SK-N-SH (cell line): Measurements from ENCODE around the gene KLF15.

Source experiments
- EZH2phosphoT487 ChIP-seq: fragments of 200-600 bp; sonication (generic); IDR thresholded peaks from 2 replicates; pipeline ENCODE4 v1.6.1; 2017; ENCODE audit warnings: low read depth, mixed run types, mild to moderate bottlenecking, antibody characterized with exemption, moderate library complexity, borderline replicate concordance
- NFIC ChIP-seq: IDR thresholded peaks from 2 replicates; pipeline ENCODE4 v1.4.0; 2012; ENCODE audit warnings: borderline replicate concordance
- POLR2AphosphoS5 ChIP-seq: IDR thresholded peaks from 2 replicates; pipeline ENCODE4 v1.6.1; 2012; ENCODE audit warnings: low read depth, low read length
- RCOR1 ChIP-seq: fragments of 150-350 bp; IDR thresholded peaks from 2 replicates; pipeline ENCODE4 v1.6.1; 2017; ENCODE audit warnings: antibody characterized with exemption, low read length
- TEAD4 ChIP-seq: IDR thresholded peaks from 2 replicates; pipeline ENCODE4 v1.4.0; 2012; ENCODE audit warnings: mild to moderate bottlenecking, borderline replicate concordance; ENCODE audit not compliant: insufficient read depth
- YY1 ChIP-seq: IDR thresholded peaks from 2 replicates; pipeline ENCODE4 v1.4.0; 2012; ENCODE audit warnings: low read depth, mild to moderate bottlenecking
- TF ChIP-seq, protein P1 (sequence below): fragments of 200-600 bp; sonication (generic); IDR thresholded peaks from 2 replicates; pipeline ENCODE4 v1.6.1; 2017; ENCODE audit warnings: antibody characterized with exemption, mild to moderate bottlenecking, moderate library complexity
- TF ChIP-seq, protein P2 (sequence below): IDR thresholded peaks from 2 replicates; pipeline ENCODE4 v1.4.0; 2012; ENCODE audit warnings: low read depth, borderline replicate concordance
- TF ChIP-seq, protein P3 (sequence below): IDR thresholded peaks from 2 replicates; pipeline ENCODE4 v1.4.0; 2012; ENCODE audit warnings: low read depth, borderline replicate concordance

DNA sequence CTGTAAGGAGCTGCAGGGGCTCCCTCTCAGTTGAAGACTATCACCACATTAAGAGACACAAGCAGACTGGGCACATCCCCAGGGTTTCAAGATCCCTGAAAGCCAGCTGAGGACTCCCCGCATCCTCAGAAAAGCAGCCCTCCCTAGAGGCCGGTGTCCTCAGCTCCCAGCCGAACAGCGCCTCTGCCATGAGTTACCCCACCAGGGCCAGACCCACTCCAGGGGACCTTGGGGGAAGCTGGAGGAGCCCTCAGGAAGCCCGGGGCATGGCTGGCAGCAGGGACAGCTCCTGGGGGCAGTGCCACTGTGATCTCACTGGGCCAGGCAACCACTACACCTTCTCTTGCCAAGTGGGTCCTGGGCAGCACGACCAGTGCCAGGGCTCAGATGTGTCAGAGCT lies 8.1 kb downstream of the KLF15 start:
- TF ChIP-seq, protein P1, sequence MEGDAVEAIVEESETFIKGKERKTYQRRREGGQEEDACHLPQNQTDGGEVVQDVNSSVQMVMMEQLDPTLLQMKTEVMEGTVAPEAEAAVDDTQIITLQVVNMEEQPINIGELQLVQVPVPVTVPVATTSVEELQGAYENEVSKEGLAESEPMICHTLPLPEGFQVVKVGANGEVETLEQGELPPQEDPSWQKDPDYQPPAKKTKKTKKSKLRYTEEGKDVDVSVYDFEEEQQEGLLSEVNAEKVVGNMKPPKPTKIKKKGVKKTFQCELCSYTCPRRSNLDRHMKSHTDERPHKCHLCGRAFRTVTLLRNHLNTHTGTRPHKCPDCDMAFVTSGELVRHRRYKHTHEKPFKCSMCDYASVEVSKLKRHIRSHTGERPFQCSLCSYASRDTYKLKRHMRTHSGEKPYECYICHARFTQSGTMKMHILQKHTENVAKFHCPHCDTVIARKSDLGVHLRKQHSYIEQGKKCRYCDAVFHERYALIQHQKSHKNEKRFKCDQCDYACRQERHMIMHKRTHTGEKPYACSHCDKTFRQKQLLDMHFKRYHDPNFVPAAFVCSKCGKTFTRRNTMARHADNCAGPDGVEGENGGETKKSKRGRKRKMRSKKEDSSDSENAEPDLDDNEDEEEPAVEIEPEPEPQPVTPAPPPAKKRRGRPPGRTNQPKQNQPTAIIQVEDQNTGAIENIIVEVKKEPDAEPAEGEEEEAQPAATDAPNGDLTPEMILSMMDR: no peak
- no peak for TF ChIP-seq RCOR1
- no peak for TF ChIP-seq NFIC
- TF ChIP-seq, protein P2, sequence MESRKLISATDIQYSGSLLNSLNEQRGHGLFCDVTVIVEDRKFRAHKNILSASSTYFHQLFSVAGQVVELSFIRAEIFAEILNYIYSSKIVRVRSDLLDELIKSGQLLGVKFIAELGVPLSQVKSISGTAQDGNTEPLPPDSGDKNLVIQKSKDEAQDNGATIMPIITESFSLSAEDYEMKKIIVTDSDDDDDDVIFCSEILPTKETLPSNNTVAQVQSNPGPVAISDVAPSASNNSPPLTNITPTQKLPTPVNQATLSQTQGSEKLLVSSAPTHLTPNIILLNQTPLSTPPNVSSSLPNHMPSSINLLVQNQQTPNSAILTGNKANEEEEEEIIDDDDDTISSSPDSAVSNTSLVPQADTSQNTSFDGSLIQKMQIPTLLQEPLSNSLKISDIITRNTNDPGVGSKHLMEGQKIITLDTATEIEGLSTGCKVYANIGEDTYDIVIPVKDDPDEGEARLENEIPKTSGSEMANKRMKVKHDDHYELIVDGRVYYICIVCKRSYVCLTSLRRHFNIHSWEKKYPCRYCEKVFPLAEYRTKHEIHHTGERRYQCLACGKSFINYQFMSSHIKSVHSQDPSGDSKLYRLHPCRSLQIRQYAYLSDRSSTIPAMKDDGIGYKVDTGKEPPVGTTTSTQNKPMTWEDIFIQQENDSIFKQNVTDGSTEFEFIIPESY: no peak
- TF ChIP-seq POLR2AphosphoS5: no peak
- no peak for TF ChIP-seq EZH2phosphoT487
- no peak for TF ChIP-seq YY1
- TF ChIP-seq, protein P3, sequence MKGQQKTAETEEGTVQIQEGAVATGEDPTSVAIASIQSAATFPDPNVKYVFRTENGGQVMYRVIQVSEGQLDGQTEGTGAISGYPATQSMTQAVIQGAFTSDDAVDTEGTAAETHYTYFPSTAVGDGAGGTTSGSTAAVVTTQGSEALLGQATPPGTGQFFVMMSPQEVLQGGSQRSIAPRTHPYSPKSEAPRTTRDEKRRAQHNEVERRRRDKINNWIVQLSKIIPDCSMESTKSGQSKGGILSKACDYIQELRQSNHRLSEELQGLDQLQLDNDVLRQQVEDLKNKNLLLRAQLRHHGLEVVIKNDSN: no peak
- TF ChIP-seq TEAD4: no peak
